Occipital lobe (tissue), 2 donors: Measurements from ENCODE around the gene PPFIBP2. TPM values are rescaled to one million over a fixed set of nuclear protein-coding genes. Genes with fewer than 3 reads are reported as not detected.

ENCODE experiments used
- DNase-seq: peaks from one replicate; lab custom pipeline; 2025; lab: John Stamatoyannopoulos, UW
- total RNA-seq: library from RNA; depleted of rRNA; stranded (reverse); fragments of >200 nt; gene quantifications from one replicate; pipeline ENCODE4 v1.2.3, GENCODE V29; 2014

PPFIBP2 gene
- total RNA-seq: 15.8 TPM

- peak; percentile 71 for DNase-seq
Measured at GRCh38 chr11:7513234-7514098, at the start of gene PPFIBP2. Gene PPFIBP2, plus strand, starts transcription at chr11:7513999. Its CDS starts 35,477 bp downstream, at chr11:7549476.

DNA sequence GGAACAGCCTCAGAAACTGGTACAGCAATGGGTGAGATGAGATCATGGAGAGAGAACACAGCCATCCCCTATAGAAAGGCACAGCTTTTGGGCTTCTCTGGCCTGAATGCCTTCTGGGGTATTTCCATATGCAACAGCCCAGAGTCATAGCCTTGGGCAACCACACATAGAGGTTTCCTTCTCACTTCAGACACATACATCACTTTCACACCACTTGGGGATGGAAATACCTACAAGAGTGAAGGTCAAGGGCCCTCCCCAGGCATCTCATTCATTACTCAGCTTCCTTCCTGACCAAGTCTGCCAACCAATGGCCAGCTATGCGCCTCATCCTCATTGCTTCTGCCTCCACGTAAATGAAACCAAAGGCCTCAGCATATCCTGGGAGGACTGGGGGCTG, 46.1 kb upstream of the PPFIBP2 start:
- DNase-seq: no peak

- no peak for DNase-seq
Measured at GRCh38 chr11:7469351-7469865, 44.4 kb upstream of the PPFIBP2 start.

GRCh38 chr11:7471071-7471470, 42.7 kb upstream of the PPFIBP2 start:
- DNase-seq: no peak

- DNase-seq: no peak
Measured at GRCh38 chr11:7473717-7474116, 40.1 kb upstream of the PPFIBP2 start.

GRCh38 chr11:7480113-7480512, 33.7 kb upstream of the PPFIBP2 start:
- DNase-seq: no peak

DNA sequence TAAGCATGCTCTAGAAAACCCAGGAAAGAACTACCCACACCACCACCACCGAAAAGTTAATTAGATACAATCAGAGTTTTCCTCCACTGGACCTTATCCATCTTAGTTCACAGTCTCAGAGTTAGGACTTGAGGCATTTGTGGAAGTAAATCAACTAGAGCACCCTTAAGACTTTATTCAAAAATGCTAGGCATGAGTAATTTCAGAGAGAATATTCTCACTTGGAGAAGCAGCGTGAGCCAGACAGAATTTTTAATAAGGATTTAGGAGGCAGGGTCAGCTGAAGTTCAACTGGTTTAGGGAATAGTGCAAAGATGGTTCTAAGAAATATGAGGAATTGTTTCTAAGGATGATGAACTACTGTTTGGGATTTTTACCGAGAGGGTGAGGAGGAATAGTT, 29.7 kb upstream of the PPFIBP2 start:
- no peak for DNase-seq

- DNase-seq: no peak
Measured at GRCh38 chr11:7484645-7485044, 29.2 kb upstream of the PPFIBP2 start.

DNA sequence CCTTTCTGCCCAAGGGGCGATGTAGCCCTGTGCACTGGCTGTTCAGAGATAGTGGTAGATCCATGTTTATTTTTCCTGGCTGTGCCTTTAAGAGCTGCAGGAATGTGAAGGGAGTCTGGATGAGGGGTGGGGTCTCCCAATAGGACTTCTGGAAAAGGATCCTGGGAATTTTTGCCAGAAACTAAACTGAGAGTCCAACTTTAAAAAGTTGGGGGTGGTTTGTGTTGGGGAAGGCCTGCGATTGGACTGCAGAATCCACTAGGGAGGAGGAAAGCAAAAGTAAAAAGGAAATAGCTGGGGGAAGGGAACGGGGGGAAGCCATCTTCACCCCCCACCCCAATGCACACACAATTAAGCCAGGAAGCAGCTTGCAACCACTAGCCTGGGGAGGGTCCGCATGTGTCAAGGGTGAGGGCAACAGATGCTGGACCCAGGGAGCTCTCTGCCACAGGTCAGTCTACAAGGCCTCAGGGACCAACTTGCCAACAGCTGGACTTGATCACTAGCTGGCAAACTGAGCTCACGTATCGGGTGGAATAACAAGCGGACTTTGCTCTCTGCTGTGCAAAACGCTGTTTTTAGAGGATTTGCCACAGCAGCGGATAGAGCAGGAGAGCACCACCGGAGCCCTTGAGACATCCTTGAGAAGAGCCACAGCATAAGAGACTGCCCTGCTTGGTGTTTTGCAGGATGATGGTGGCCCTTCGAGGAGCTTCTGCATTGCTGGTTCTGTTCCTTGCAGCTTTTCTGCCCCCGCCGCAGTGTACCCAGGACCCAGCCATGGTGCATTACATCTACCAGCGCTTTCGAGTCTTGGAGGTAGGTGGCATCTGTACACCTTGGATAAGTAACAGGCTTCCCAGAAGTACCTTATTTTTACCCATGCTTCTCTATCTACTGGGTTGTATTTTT, 28.4 kb upstream of the PPFIBP2 start, which contains the start of gene OLFML1:
Gene OLFML1, plus strand, starts transcription at position 321 of the 912 bp plus-strand sequence. Its CDS starts 370 bp downstream, at position 691.
- DNase-seq: no peak

- no peak for DNase-seq
Measured at GRCh38 chr11:7486098-7486780, 27.6 kb upstream of the PPFIBP2 start.

- no peak for DNase-seq
Measured at GRCh38 chr11:7486781-7487140, 27.0 kb upstream of the PPFIBP2 start.

GRCh38 chr11:7487360-7487759, 26.4 kb upstream of the PPFIBP2 start:
- DNase-seq: no peak

- no peak for DNase-seq
Measured at GRCh38 chr11:7488681-7489080, 25.1 kb upstream of the PPFIBP2 start.

GRCh38 chr11:7489376-7489775, 24.4 kb upstream of the PPFIBP2 start:
- DNase-seq: no peak

DNA sequence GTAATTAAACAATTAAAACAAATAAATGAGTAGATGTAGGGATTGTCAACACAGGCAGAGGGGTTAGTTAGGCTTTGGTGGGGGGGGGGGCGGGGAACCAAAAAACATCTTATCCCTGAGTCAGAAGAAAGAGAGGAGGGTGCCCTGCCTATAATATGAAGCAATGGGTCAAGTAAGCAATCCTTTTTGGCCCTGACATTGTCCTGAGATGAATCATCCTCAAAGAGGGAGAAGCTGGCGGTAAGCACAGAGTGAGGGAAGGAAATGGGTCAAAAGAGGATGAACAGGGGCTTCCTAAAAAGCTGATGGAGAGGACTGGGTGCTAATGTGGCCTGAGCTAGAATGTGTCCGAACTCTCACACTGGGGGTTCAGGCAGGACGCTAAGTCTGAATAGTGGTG, 23.7 kb upstream of the PPFIBP2 start:
- DNase-seq: no peak

DNA sequence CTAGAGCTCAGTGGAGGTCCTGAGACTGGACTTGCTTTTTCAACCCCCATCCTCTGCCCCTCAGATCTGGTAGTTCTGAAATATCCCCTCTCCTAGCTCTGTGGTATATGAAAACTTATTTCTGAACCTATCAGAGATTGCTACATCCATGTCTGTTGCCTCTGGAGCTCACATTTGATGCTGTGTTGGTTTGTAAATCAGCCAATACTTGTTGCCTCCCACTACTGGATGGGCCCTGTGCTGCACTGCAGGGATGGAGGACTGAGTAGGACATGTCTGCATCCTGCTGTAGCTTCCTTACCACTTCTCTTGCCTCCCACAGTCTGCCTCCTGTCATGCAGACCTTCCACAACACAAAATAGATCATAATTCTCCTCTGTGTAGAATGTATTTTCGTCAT, 23.3 kb upstream of the PPFIBP2 start:
- DNase-seq: no peak

GRCh38 chr11:7492253-7492652, 21.5 kb upstream of the PPFIBP2 start:
- DNase-seq: no peak

- DNase-seq: no peak
Measured at GRCh38 chr11:7493670-7494069, 20.1 kb upstream of the PPFIBP2 start.

- DNase-seq: no peak
Measured at GRCh38 chr11:7494086-7494745, 19.6 kb upstream of the PPFIBP2 start.

- DNase-seq: no peak
Measured at GRCh38 chr11:7495882-7496551, 17.8 kb upstream of the PPFIBP2 start.
